Caco-2 (cell line): Measurements from ENCODE around the gene SVOPL. TPM values are rescaled to one million over a fixed set of nuclear protein-coding genes. Genes with fewer than 3 reads are reported as not detected.
"Not testable (repeated sequence)": the region's sequence is repeated elsewhere in the genome, so short reads cannot be mapped to it uniquely, and the experiment has no call there.

Experiments used
- BruUV-seq: library from RNA; stranded (reverse); fragments of 400-500 nt; replicated peaks from 2 replicates; lab custom pipeline; 2021; lab: Mats Ljungman, UMichigan
- CTCF ChIA-PET: fragments of 300-600 bp; sonication (Branson Sonifier 250); formaldehyde crosslinking; loops from one replicate; lab custom pipeline; 2022; ENCODE audit warnings: antibody characterized with exemption; lab: Charles Lee
- POLR2A ChIA-PET: fragments of 300-600 bp; sonication (Branson Sonifier 250); formaldehyde crosslinking; loops from one replicate; lab custom pipeline; 2022; ENCODE audit warnings: antibody characterized with exemption; lab: Charles Lee
- DNase-seq, 2 experiments: peaks; one replicate each; pipeline versions ENCODE4 v3.0.0 to v3.0.0-alpha.2; 2020 to 2022
- H3K27me3 ChIP-seq: replicated peaks from 2 replicates; pipeline ENCODE4 v1.6.0; 2011; ENCODE audit warnings: low read length; ENCODE audit not compliant: control insufficient read depth, insufficient read depth
- H3K36me3 ChIP-seq: 2 replicates; pipeline ENCODE4 v1.5.1; 2011; ENCODE audit warnings: low read length; ENCODE audit not compliant: control insufficient read depth, insufficient read depth
- H3K4me1 ChIP-seq: fragments of 250-450 bp; sonication (Bioruptor Pico); 2 replicates; pipeline ENCODE4 v1.5.1; 2020; ENCODE audit warnings: mild to moderate bottlenecking
- H3K4me3 ChIP-seq: 2 replicates; pipeline ENCODE4 v1.5.1; 2011; ENCODE audit warnings: low read depth, mild to moderate bottlenecking, control low read depth, low read length
- H3K9me3 ChIP-seq: fragments of 250-450 bp; sonication (Bioruptor Pico); 2 replicates; pipeline ENCODE4 v1.5.1; 2020; ENCODE audit warnings: mild to moderate bottlenecking, moderate library complexity
- H3K27ac Mint-ChIP-seq: one replicate; pipeline ENCODE4 v1.8.0; 2022; ENCODE audit warnings: mixed read lengths; ENCODE audit not compliant: unreplicated experiment
- H3K27me3 Mint-ChIP-seq: one replicate; pipeline ENCODE4 v1.8.0; 2022; ENCODE audit warnings: mixed read lengths; ENCODE audit not compliant: insufficient read depth, unreplicated experiment
- H3K36me3 Mint-ChIP-seq: one replicate; pipeline ENCODE4 v1.8.0; 2022; ENCODE audit warnings: mild to moderate bottlenecking, mixed read lengths; ENCODE audit not compliant: insufficient read depth, unreplicated experiment
- H3K4me1 Mint-ChIP-seq: one replicate; pipeline ENCODE4 v1.8.0; 2022; ENCODE audit warnings: low read depth, mixed read lengths; ENCODE audit not compliant: unreplicated experiment
- H3K4me3 Mint-ChIP-seq: one replicate; pipeline ENCODE4 v1.8.0; 2022; ENCODE audit warnings: mild to moderate bottlenecking, moderate library complexity, mixed read lengths; ENCODE audit not compliant: unreplicated experiment
- H3K9me3 Mint-ChIP-seq: one replicate; pipeline ENCODE4 v1.8.0; 2022; ENCODE audit warnings: mixed read lengths; ENCODE audit not compliant: unreplicated experiment
- CTCF ChIP-seq, 2 experiments: fragments of 200-600 bp in 1 of 2; IDR thresholded peaks; 1 replicate in 1 of 2; 2 replicates in 1 of 2; pipeline versions ENCODE4 v1.5.1 to v1.8.0; 2011 to 2022; ENCODE audit warnings: antibody characterized with exemption in 1 of 2, control low read depth in 1 of 2, inconsistent platforms in 1 of 2, low read depth in 1 of 2, low read length in 1 of 2, mild to moderate bottlenecking in 1 of 2, moderate library complexity in 1 of 2; ENCODE audit not compliant: insufficient read depth in 1 of 2, severe bottlenecking in 1 of 2, unreplicated experiment in 1 of 2
- intact Hi-C: fragments of 100-400 bp; cut with micrococcal nuclease; formaldehyde crosslinking; loops from one replicate; pipeline ENCODE4 v1.10.0; 2022; ENCODE audit not compliant: unreplicated experiment
- total RNA-seq: library from RNA; stranded (reverse); gene quantifications from 2 replicates; pipeline ENCODE4 v1.2.3, GENCODE V29; 2022

Gene SVOPL
- total RNA-seq, 1 experiment from 2014 or later, result 0.27 TPM

GRCh38 chr7:138738114-138738513 lies 37.0 kb upstream of the SVOPL start:
- ChIA-PET CTCF (interaction anchor here (0.6 to 1.5 kb wide), 13 partner anchors 10 to 1132 kb away, joined by 3 to 28 read pairs (median 4); partner anchors contain the start of gene TRIM24), POLR2A (no interaction called here)
- Mint-ChIP-seq H3K4me1 (peaks cover 9% of the 10 kb centered on the region), H3K27me3 (no peaks in the 10 kb centered on the region), H3K9me3 (no peaks in the 10 kb centered on the region), H3K36me3 (no peaks in the 10 kb centered on the region), H3K27ac (peak overlapping the region; percentile 43), H3K4me3 (no peak overlapping the region)
- no peaks in the 10 kb centered on the region for H3K27me3 ChIP-seq
- peaks cover 6% of the 10 kb centered on the region; the same call in 1 of the 2 replicates for H3K4me1 ChIP-seq
- no peaks in the 10 kb centered on the region for H3K36me3 ChIP-seq
- no peaks in the 10 kb centered on the region for H3K9me3 ChIP-seq
- no peak overlapping the region for H3K4me3 ChIP-seq
- intact Hi-C loops, result loop anchor here (1.0 to 10.0 kb wide), 9 partner anchors 75 to 835 kb away; partner anchors contain the start of genes CREB3L2 and TRIM24
- no peak for DNase-seq
- BruUV-seq, result no TSS peak
- TF ChIP-seq CTCF (IDR thresholded peaks at IDR 0.05; ENCODE audit: insufficient read depth in 1 of 2, low read depth in 1 of 2, low read length in 1 of 2, severe bottlenecking in 1 of 2, unreplicated experiment in 1 of 2), result no peak

GRCh38 chr7:138735399-138735798 lies 34.2 kb upstream of the SVOPL start:
- POLR2A ChIA-PET, result no interaction called here
- no peak for TF ChIP-seq CTCF (IDR thresholded peaks at IDR 0.05; ENCODE audit: insufficient read depth in 1 of 2, low read depth in 1 of 2, low read length in 1 of 2, severe bottlenecking in 1 of 2, unreplicated experiment in 1 of 2)
- Mint-ChIP-seq H3K9me3 (no peaks in the 10 kb centered on the region), H3K27ac (no peak overlapping the region), H3K4me1 (peaks cover 9% of the 10 kb centered on the region), H3K27me3 (no peaks in the 10 kb centered on the region), H3K36me3 (no peaks in the 10 kb centered on the region), H3K4me3 (no peak overlapping the region)
- DNase-seq, result no peak
- no peaks in the 10 kb centered on the region for H3K9me3 ChIP-seq
- no peaks in the 10 kb centered on the region for H3K27me3 ChIP-seq
- peaks cover 6% of the 10 kb centered on the region; the same call in 1 of the 2 replicates for H3K4me1 ChIP-seq
- no peaks in the 10 kb centered on the region for H3K36me3 ChIP-seq
- intact Hi-C loops, result loop anchor here (10.0 kb wide), 1 partner anchor 341 kb away; no protein-coding TSS in a partner anchor
- H3K4me3 ChIP-seq, result no peak overlapping the region
- BruUV-seq, result no TSS peak
- CTCF ChIA-PET, result no interaction called here

GRCh38 chr7:138731733-138732132 lies 30.6 kb upstream of the SVOPL start:
- H3K9me3 Mint-ChIP-seq, CTCF ChIA-PET, H3K27me3 Mint-ChIP-seq, H3K4me3 Mint-ChIP-seq, H3K9me3 ChIP-seq, BruUV-seq, H3K36me3 Mint-ChIP-seq, POLR2A ChIA-PET, DNase-seq, H3K4me3 ChIP-seq, H3K4me1 ChIP-seq, H3K27me3 ChIP-seq, H3K4me1 Mint-ChIP-seq, H3K27ac Mint-ChIP-seq, H3K36me3 ChIP-seq: not testable (repeated sequence)
- intact Hi-C loops, result loop anchor here (10.0 kb wide), 1 partner anchor 337 kb away; no protein-coding TSS in a partner anchor
